Heart right ventricle (tissue), 16 donors: Measurements from ENCODE around the gene PPIL6. TPM values are rescaled to one million over a fixed set of nuclear protein-coding genes. Genes with fewer than 3 reads are reported as not detected.

Experiments used
- ATAC-seq, 8 donors: fragments of 200-7000 bp; cut with Tn5 transposase; one replicate each; pipeline ENCODE4 v1.9.1; 2020; ENCODE audit warnings: mild to moderate bottlenecking in 8 of 8, moderate library complexity in 8 of 8, moderate number of reproducible peaks in 1 of 8
- DNase-seq, 2 donors: peaks; one replicate each; pipeline ENCODE4 v3.0.0-alpha.2; 2020
- H3K27ac ChIP-seq, 10 donors: fragments of 200-600 bp; sonication (generic) in 2 of 10; one replicate each; pipeline versions ENCODE4 v1.5.0 to v1.8.0; 2020 to 2022; ENCODE audit warnings: mild to moderate bottlenecking in 3 of 10
- H3K27me3 ChIP-seq, 7 donors: fragments of 200-600 bp; one replicate each; pipeline ENCODE4 v1.8.0; 2021 to 2022; ENCODE audit warnings: mild to moderate bottlenecking in 2 of 7
- H3K36me3 ChIP-seq, 9 donors: fragments of 200-600 bp; sonication (generic) in 1 of 9; one replicate each; pipeline versions ENCODE4 v1.5.0 to v1.8.0; 2020 to 2022; ENCODE audit warnings: mild to moderate bottlenecking in 2 of 9
- H3K4me1 ChIP-seq, 9 donors: fragments of 200-600 bp; sonication (generic) in 1 of 9; one replicate each; pipeline versions ENCODE4 v1.5.0 to v1.8.0; 2020 to 2022; ENCODE audit warnings: mild to moderate bottlenecking in 4 of 9
- H3K4me3 ChIP-seq, 10 donors: fragments of 200-600 bp; sonication (generic) in 2 of 10; one replicate each; pipeline versions ENCODE4 v1.5.0 to v1.8.0; 2020 to 2022; ENCODE audit warnings: mild to moderate bottlenecking in 7 of 10, moderate library complexity in 2 of 10
- H3K9me3 ChIP-seq, 11 donors: fragments of 200-600 bp in 10 of 11; sonication (generic) in 2 of 11; one replicate each; pipeline versions ENCODE4 v1.5.0 to v1.8.0; 2013 to 2022; ENCODE audit warnings: mild to moderate bottlenecking in 2 of 11, control low read depth in 1 of 11, moderate library complexity in 1 of 11
- WGBS, 2 donors: extraction: QIAGEN DNeasy Blood & Tissue Kit; methylation state at CpG; one replicate each; pipeline ENCODE4 v1.1.7; 2013; ENCODE audit warnings: inconsistent platforms in 1 of 2; 5-methylcytosine and 5-hydroxymethylcytosine counted together
- intact Hi-C, 10 donors: fragments of 100-400 bp; cut with DNase I; formaldehyde crosslinking; loops; one replicate each; pipeline versions ENCODE4 v1.11.1 to v1.14.2; 2022
- polyA plus RNA-seq, 2 donors: library from polyadenylated mRNA; stranded (reverse); fragments of 200-250 nt; gene quantifications; one replicate each; pipeline ENCODE4 v1.2.3, GENCODE V29; 2013
- total RNA-seq, 10 donors: library from RNA; stranded (reverse); fragmentation: NEBNext Ultra II Directional in 3 of 10; extraction: Animal tissue kit (Norgen Biotek cat#: 25700) in 3 of 10; gene quantifications; one replicate each; pipeline versions ENCODE4 v1.2.1 to v1.2.4, GENCODE V29; 2021 to 2023
- TF ChIP-seq, protein P1 (sequence below), 9 donors: fragments of 200-600 bp; sonication (generic) in 2 of 9; IDR thresholded peaks; one replicate each; pipeline versions ENCODE4 v1.5.0 to v1.8.0; 2021 to 2022; ENCODE audit warnings: antibody characterized with exemption in 9 of 9, mild to moderate bottlenecking in 5 of 9, moderate library complexity in 1 of 9
- donor health status: Arrhythmogenic right ventricular cardiomyopathy.
- donor health status: ischemic (EF 13 %, LVEDD 7.1; RV severe dilation, severe dysfunction).
- donor health status: healthy with polysubstance abuse.
- donor health status: DM: no; HTN: yes; CAD: no.
- donor health status: DM: no; HTN: no; CAD: no.
- donor health status: ischemic (EF 25% LVEDD 6.9; RV normal size, moderate dysfunction).
- donor health status: ischemic (EF 25% LVEDD 5.7; RV mildly dilated, moderate dysfunction).
- donor health status: healthy.
- donor health status: DM: yes; HTN: yes; CAD: no.
- donor health status: Ischemic cardiomyopathy.
- donor health status: ischemic (EF 35%, LVEDD 5.7; RV mildly dilated, moderate dysfunction).
- donor health status: nonischemic (EF 11% LVEDD 7.7; RV severe dilation, severe dysfunction).
- donor health status: DM: yes; HTN: yes; CAD: no.
- donor health status: PGD.
- donor health status: ischemic (EF 29% LVEDD 5.4; RV normal size, mild dysfunction).
- donor health status: nonischemic (EF 23%, LVEDD 6.1; RV moderate dilation, normal function).

Gene PPIL6
- total and polyA plus RNA-seq, 12 donors: 0.44 to 5.2 (median 2.6) TPM

DNA sequence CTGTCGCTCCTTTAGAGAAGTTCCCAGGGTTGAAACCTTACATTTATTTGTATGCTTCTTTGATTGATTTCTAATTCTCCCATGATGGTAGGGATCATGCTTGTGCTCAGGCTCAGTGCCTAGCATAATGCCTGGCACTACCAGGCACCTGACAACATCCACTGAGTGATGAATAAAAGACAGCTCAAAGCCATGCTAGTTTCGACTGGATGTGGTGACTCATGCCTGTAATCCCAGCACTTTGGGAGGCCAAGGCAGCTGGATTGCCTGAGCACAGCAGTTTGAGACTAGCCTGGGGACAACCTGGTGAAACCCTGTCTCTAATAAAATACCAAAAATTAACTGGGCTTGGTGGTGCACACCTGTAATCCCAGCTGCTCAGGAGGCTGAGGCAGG lies 46.5 kb downstream of the PPIL6 start:
- H3K36me3 ChIP-seq: no peaks in the 10 kb centered on the region
- DNase-seq (no peak), ATAC-seq (no peak)
- peaks cover 0 to 26% (median 20%) of the 10 kb centered on the region in 9 donors for H3K4me1 ChIP-seq
- H3K9me3 ChIP-seq: no peaks in the 10 kb centered on the region
- no peaks in the 10 kb centered on the region for H3K27me3 ChIP-seq
- H3K4me3 ChIP-seq: no peak overlapping the region
- TF ChIP-seq, protein P1, sequence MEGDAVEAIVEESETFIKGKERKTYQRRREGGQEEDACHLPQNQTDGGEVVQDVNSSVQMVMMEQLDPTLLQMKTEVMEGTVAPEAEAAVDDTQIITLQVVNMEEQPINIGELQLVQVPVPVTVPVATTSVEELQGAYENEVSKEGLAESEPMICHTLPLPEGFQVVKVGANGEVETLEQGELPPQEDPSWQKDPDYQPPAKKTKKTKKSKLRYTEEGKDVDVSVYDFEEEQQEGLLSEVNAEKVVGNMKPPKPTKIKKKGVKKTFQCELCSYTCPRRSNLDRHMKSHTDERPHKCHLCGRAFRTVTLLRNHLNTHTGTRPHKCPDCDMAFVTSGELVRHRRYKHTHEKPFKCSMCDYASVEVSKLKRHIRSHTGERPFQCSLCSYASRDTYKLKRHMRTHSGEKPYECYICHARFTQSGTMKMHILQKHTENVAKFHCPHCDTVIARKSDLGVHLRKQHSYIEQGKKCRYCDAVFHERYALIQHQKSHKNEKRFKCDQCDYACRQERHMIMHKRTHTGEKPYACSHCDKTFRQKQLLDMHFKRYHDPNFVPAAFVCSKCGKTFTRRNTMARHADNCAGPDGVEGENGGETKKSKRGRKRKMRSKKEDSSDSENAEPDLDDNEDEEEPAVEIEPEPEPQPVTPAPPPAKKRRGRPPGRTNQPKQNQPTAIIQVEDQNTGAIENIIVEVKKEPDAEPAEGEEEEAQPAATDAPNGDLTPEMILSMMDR (IDR thresholded peaks at IDR 0.05): no peak
- intact Hi-C loops: loop anchor here in 1 of 10 donors (10.0 kb wide), 1 partner anchor 849 kb away; no protein-coding TSS in a partner anchor
- no peak overlapping the region for H3K27ac ChIP-seq
- 84 to 97% methylated on average over 2 of the region's 2 CpGs for WGBS, 2 donors

DNA sequence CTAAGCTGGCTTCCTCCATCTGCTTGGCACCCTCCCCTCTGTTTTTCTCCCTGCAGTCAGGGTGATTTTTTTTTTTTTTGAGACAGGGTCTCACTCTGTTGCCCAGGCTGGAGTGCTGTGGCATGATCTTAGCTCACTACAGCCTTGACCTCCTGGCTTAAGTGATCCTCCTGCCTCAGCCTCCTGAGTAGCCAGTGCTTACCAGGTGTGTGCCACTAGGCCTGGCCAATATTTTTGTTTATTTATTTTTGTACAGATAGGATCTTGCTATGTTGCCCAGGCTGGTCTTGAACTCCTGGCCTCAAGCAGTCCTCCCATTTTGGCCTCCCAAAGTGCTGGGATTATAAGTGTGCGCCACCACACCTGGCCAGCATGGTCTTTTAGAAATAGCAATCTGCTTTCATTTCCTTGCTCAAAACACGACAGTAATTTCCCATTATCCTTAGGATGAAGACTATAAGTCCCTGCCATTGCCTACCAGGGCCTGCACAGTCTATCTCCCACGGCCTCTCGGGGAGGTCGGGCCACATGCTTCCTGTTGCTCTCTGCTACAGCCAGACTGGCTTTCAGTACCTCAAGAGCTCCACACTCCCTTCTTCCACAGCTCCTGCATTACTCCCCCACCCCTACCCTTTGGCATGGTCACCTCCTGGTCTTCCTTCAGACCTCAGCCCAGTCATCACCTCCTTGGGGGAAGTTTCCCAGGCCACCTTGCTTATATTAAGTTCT lies 47.1 kb downstream of the PPIL6 start:
- Histone ChIP-seq H3K27me3 (no peaks in the 10 kb centered on the region), H3K36me3 (no peaks in the 10 kb centered on the region), H3K9me3 (no peaks in the 10 kb centered on the region), H3K27ac (no peak overlapping the region), H3K4me1 (peaks cover 0 to 26% (median 20%) of the 10 kb centered on the region in 9 donors), H3K4me3 (no peak overlapping the region)
- 79 to 81% methylated on average over 5 of the region's 5 CpGs for WGBS, 2 donors
- ATAC-seq (no peak), DNase-seq (no peak)
- TF ChIP-seq, protein P1 (IDR thresholded peaks at IDR 0.05): no peak
- intact Hi-C loops: loop anchor here in 1 of 10 donors (10.0 kb wide), 1 partner anchor 849 kb away; no protein-coding TSS in a partner anchor

DNA sequence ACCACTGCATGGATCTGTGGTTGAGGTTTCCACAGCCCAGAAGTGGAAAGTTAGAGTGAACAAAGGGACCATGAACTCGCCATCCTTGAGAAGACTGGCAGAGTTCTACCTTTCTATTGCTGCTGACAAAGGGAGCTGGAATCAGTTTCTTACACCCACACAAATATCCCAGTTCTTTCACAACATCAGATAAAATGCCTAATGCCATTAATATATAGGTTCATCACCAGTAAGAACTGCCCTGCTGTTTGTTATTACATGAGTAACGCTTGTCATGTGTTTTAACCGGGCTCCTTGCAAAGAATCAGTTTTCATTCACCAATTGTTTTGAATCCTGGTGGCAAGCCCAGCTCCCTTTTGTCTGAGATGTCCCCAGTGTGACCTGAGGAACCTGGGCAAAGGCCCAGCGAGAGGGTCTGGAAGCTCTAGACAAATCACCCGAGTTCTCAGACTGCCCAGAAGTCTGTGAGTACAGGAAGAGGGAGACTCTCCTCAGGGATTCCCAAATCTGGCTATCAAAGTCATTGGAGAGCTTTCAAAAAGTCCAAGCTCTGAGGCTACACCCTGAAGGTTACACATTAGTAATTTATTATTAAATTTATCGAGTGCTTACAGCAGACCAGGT lies 50.7 kb downstream of the PPIL6 start:
- Histone ChIP-seq H3K9me3 (no peaks in the 10 kb centered on the region), H3K27me3 (no peaks in the 10 kb centered on the region), H3K36me3 (no peaks in the 10 kb centered on the region), H3K4me3 (no peak overlapping the region), H3K4me1 (peaks cover 0 to 32% (median 21%) of the 10 kb centered on the region in 9 donors), H3K27ac (peak overlapping the region in 7 of 10 donors; percentile 2 to 67 (median 50))
- ATAC-seq: peak in 7 of 8 donors; percentile 46 to 90 (median 78)
- intact Hi-C loops: loop anchor here in 6 of 10 donors (10.0 kb wide), 6 partner anchors 45 to 845 kb away; partner anchors contain the start of genes AK9 (in 2 of the 6), CEP57L1 (in 2 of the 6), FIG4 (in 2 of the 6) and SESN1 (in 2 of the 6)
- 52 to 62% methylated on average over 6 of the region's 6 CpGs for WGBS, 2 donors
- peak; percentile 28 to 52 for DNase-seq
- TF ChIP-seq, protein P1 (IDR thresholded peaks at IDR 0.05): no peak

DNA sequence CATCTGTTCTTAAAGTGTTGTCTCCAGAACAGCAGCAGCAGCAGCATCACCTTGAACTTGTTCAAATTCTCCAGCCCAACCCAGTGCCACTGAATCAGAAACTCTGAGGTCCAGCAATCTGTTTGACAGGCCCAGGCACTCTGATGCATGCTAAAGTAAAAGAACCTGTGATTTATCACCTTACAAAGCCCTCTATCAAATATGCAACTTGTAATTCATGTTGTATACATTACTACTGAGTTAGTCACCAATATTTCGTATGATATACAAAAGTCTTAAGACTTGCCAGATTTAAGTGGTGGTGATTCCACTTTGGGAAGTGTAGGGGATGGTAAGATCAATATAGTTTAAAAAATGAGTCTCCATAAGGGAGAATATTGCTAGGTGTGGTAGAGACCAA lies 52.2 kb downstream of the PPIL6 start:
- Histone ChIP-seq H3K27ac (no peak overlapping the region), H3K4me3 (no peak overlapping the region), H3K36me3 (no peaks in the 10 kb centered on the region), H3K9me3 (no peaks in the 10 kb centered on the region), H3K27me3 (no peaks in the 10 kb centered on the region), H3K4me1 (peaks cover 0 to 47% (median 33%) of the 10 kb centered on the region in 9 donors)
- intact Hi-C loops: loop anchor here in 6 of 10 donors (10.0 kb wide), 5 partner anchors 47 to 833 kb away; partner anchors contain the start of genes AK9 (in 2 of the 6), CEP57L1 (in 2 of the 6), FIG4 (in 2 of the 6) and SESN1 (in 2 of the 6)
- TF ChIP-seq, protein P1 (IDR thresholded peaks at IDR 0.05): no peak
- ATAC-seq: no peak
- 94 to 98% methylated on average over 1 of the region's 1 CpG for WGBS, 2 donors
- DNase-seq: no peak
